ENCODE data around the gene CGRRF1. TPM values are rescaled to one million over a fixed set of nuclear protein-coding genes. Genes with fewer than 3 reads are reported as not detected.

Gene CGRRF1
- total RNA-seq, 1 experiment from 2014 or later, result 19.1 TPM

- no peak overlapping the region for H4K5ac ChIP-seq (ENCODE audit: insufficient read length, low read depth, low read length)
- H3K4me3 Mint-ChIP-seq, result no peak overlapping the region
- no peaks in the 10 kb centered on the region; the same call in 1 of the 2 replicates for H3K4me1 ChIP-seq (ENCODE audit: insufficient read depth, low read length)
- no peak overlapping the region for H2BK20ac ChIP-seq (ENCODE audit: low read depth, low read length, poor library complexity, severe bottlenecking)
- H3K14ac ChIP-seq (ENCODE audit: insufficient read depth, low read length), result no peak overlapping the region
- H3K18ac ChIP-seq (ENCODE audit: insufficient read length, low read depth, low read length), result no peak overlapping the region
- peaks cover 0 to 12% (median 1%) of the 10 kb centered on the region in 3 experiments; a peak in 5 of 7 replicates for H3K36me3 Mint-ChIP-seq (ENCODE audit: insufficient read depth in 1 of 3, low read depth in 3 of 3)
- H3K4me1 Mint-ChIP-seq, result peaks cover 0 to 11% of the 10 kb centered on the region in 2 experiments; a peak in 3 of 4 replicates
- no peak overlapping the region for H3K27ac ChIP-seq (ENCODE audit: insufficient read length, low read depth, low read length)
- H3K56ac ChIP-seq (ENCODE audit: insufficient read length, low read depth, low read length), result no peak overlapping the region
- no peak overlapping the region for H3K27ac Mint-ChIP-seq
- TF ChIP-seq CTCF (conservative IDR thresholded peaks at IDR 0.05), result no peak
- no peaks in the 10 kb centered on the region for H3K27me3 Mint-ChIP-seq (ENCODE audit: low read depth)
- H3K9ac ChIP-seq (ENCODE audit: extremely low read depth, insufficient read length, low read length), result no peak overlapping the region
- H2AFZ ChIP-seq (ENCODE audit: low read length), result no peak overlapping the region
- DNase-seq, result no peak
- no peaks in the 10 kb centered on the region for H3K27me3 ChIP-seq (ENCODE audit: insufficient read depth, low read length)
- no peak overlapping the region for H4K91ac ChIP-seq (ENCODE audit: insufficient read length, low read depth, low read length)
- no peak overlapping the region for H2BK5ac ChIP-seq (ENCODE audit: insufficient read length, low read length)
- no peak overlapping the region for H2BK15ac ChIP-seq (ENCODE audit: low read depth, low read length)
- no peaks in the 10 kb centered on the region for H3K79me2 ChIP-seq (ENCODE audit: insufficient read depth, low read length)
- no peak overlapping the region for H3T11ph ChIP-seq (ENCODE audit: low read length)
- no peaks in the 10 kb centered on the region for H3K23me2 ChIP-seq (ENCODE audit: insufficient read length, low read depth, low read length, poor library complexity, severe bottlenecking)
- H3K79me1 ChIP-seq (ENCODE audit: insufficient read depth, low read depth, low read length, poor library complexity, severe bottlenecking), result no peaks in the 10 kb centered on the region
- no peak overlapping the region for H2AK5ac ChIP-seq (ENCODE audit: insufficient read length, low read length)
- H2BK120ac ChIP-seq (ENCODE audit: low read depth, low read length, poor library complexity, severe bottlenecking), result no peak overlapping the region
- no peaks in the 10 kb centered on the region for H3K9me3 ChIP-seq (ENCODE audit: control insufficient read depth, low read depth, low read length)
- no peak overlapping the region for H3K4ac ChIP-seq (ENCODE audit: low read depth, low read length)
- no peak overlapping the region for H4K8ac ChIP-seq (replicated peaks; ENCODE audit: insufficient read length, low read depth, low read length)
- no peak overlapping the region for H3K23ac ChIP-seq (ENCODE audit: insufficient read length, low read depth, low read length)
- H3K9me3 Mint-ChIP-seq, result no peaks in the 10 kb centered on the region; a peak in 1 of 5 replicates
- no peak overlapping the region for H2BK12ac ChIP-seq (ENCODE audit: insufficient read length, low read depth, low read length)
- WGBS (ENCODE audit: extremely low coverage, insufficient read length, low lambda C conversion rate), result no CpG with 5 or more reads among the region's 3 CpGs
- no peaks in the 10 kb centered on the region for H4K20me1 ChIP-seq (ENCODE audit: control insufficient read depth, insufficient read depth, insufficient read length)
- no peak overlapping the region for H3K4me2 ChIP-seq (ENCODE audit: insufficient read depth, insufficient read length, low read length)
These were observed 28.3 kb downstream of the CGRRF1 start for GRCh38 chr14:54538055-54538454.

Measured in H9 (cell line).